ENCODE results near the gene RALGPS1. TPM values are rescaled to one million over a fixed set of nuclear protein-coding genes. Genes with fewer than 3 reads are reported as not detected.

Gene RALGPS1
- total and polyA plus RNA-seq, 2 of the 8 experiments (the other 6 are each of a cell fraction or from before 2014, with no cell fraction given), result 20.0 to 23.5 TPM

- TF ChIP-seq CHD7 (IDR thresholded peaks at IDR 0.05; ENCODE audit: insufficient replicate concordance, low read length), result no peak
Measured at GRCh38 chr9:127035948-127036347, 121.4 kb downstream of the RALGPS1 start (continued).

Data from H1 (cell line).